WTC11 (cell line): ENCODE data around the gene GALNT18. TPM values are rescaled to one million over a fixed set of nuclear protein-coding genes. Genes with fewer than 3 reads are reported as not detected.

Experiments used
- ATAC-seq: fragments of 200-7000 bp; cut with Tn5 transposase; 2 replicates; pipeline ENCODE4 v1.10.0; 2021; ENCODE audit warnings: mild to moderate bottlenecking, moderate library complexity
- CTCF ChIA-PET: fragments of 300-600 bp; sonication (Branson Sonifier 250); formaldehyde crosslinking; loops from one replicate; lab custom pipeline; 2021; ENCODE audit warnings: antibody characterized with exemption; lab: Charles Lee
- POLR2A ChIA-PET: fragments of 350-600 bp; sonication (Branson Sonifier 250); formaldehyde crosslinking; loops from one replicate; lab custom pipeline; 2021; ENCODE audit warnings: antibody characterized with exemption; lab: Charles Lee
- DNase-seq: peaks from one replicate; pipeline ENCODE4 v3.0.0; 2021; ENCODE audit warnings: low spot score
- H3K27ac Mint-ChIP-seq: 2 replicates; pipeline ENCODE4 v1.8.0; 2021; ENCODE audit warnings: mixed read lengths
- H3K27me3 Mint-ChIP-seq: 2 replicates; pipeline ENCODE4 v1.8.0; 2021; ENCODE audit warnings: low read depth, mild to moderate bottlenecking, moderate library complexity, mixed read lengths
- H3K36me3 Mint-ChIP-seq: 2 replicates; pipeline ENCODE4 v1.8.0; 2021; ENCODE audit warnings: mixed read lengths
- H3K4me1 Mint-ChIP-seq: 2 replicates; pipeline ENCODE4 v1.8.0; 2022; ENCODE audit warnings: mixed read lengths
- H3K4me3 Mint-ChIP-seq: 2 replicates; pipeline ENCODE4 v1.8.0; 2021; ENCODE audit warnings: mild to moderate bottlenecking, moderate library complexity, mixed read lengths
- H3K9me3 Mint-ChIP-seq: 2 replicates; pipeline ENCODE4 v1.8.0; 2021; ENCODE audit warnings: mixed read lengths
- AR ChIP-seq: fragments of 250-450 bp; sonication (Bioruptor Pico); IDR thresholded peaks from 2 replicates; pipeline ENCODE4 v1.9.0; 2021; ENCODE audit warnings: mild to moderate bottlenecking
- CDX4 ChIP-seq: fragments of 250-450 bp; sonication (Bioruptor Pico); IDR thresholded peaks from 2 replicates; pipeline ENCODE4 v1.9.0; 2021; ENCODE audit warnings: moderate library complexity, mild to moderate bottlenecking, inconsistent platforms, borderline replicate concordance
- CREB1 ChIP-seq: sonication (generic); formaldehyde crosslinking; IDR thresholded peaks from 2 replicates; pipeline ENCODE4 v1.8.0; 2023; ENCODE audit warnings: mild to moderate bottlenecking, missing genetic modification reagents
- CREM ChIP-seq: sonication (generic); formaldehyde crosslinking; IDR thresholded peaks from 2 replicates; pipeline ENCODE4 v1.8.1; 2022; ENCODE audit warnings: mild to moderate bottlenecking, missing genetic modification reagents, moderate library complexity
- E2F1 ChIP-seq: sonication (generic); formaldehyde crosslinking; IDR thresholded peaks from 2 replicates; pipeline ENCODE4 v1.8.0; 2022; ENCODE audit warnings: mild to moderate bottlenecking, missing genetic modification reagents
- EMX1 ChIP-seq: fragments of 250-450 bp; sonication (Bioruptor Pico); IDR thresholded peaks from 2 replicates; pipeline ENCODE4 v1.8.0; 2021; ENCODE audit warnings: mild to moderate bottlenecking
- FOXK1 ChIP-seq: sonication (generic); formaldehyde crosslinking; IDR thresholded peaks from 2 replicates; pipeline ENCODE4 v1.8.0; 2022; ENCODE audit warnings: mild to moderate bottlenecking, moderate library complexity, missing genetic modification reagents
- GTF2I ChIP-seq: fragments of 250-450 bp; sonication (Bioruptor Pico); conservative IDR thresholded peaks from 2 replicates; pipeline ENCODE4 v1.4.0; 2021; ENCODE audit warnings: mild to moderate bottlenecking
- IRF1 ChIP-seq: sonication (generic); formaldehyde crosslinking; IDR thresholded peaks from 2 replicates; pipeline ENCODE4 v1.8.0; 2023; ENCODE audit warnings: missing genetic modification reagents
- IRF2 ChIP-seq: sonication (generic); formaldehyde crosslinking; IDR thresholded peaks from 2 replicates; pipeline ENCODE4 v1.8.0; 2022; ENCODE audit warnings: low read depth, missing genetic modification reagents, borderline replicate concordance
- JAZF1 ChIP-seq: fragments of 250-450 bp; sonication (Bioruptor Pico); IDR thresholded peaks from 2 replicates; pipeline ENCODE4 v1.9.0; 2021; ENCODE audit warnings: moderate library complexity, mild to moderate bottlenecking, inconsistent platforms
- MLX ChIP-seq: sonication (generic); formaldehyde crosslinking; IDR thresholded peaks from 2 replicates; pipeline ENCODE4 v1.8.1; 2023; ENCODE audit warnings: mild to moderate bottlenecking, missing genetic modification reagents, moderate library complexity
- NFE2L1 ChIP-seq: sonication (generic); formaldehyde crosslinking; IDR thresholded peaks from 2 replicates; pipeline ENCODE4 v1.8.1; 2023; ENCODE audit warnings: missing genetic modification reagents
- NFYB ChIP-seq: sonication (generic); formaldehyde crosslinking; conservative IDR thresholded peaks from 2 replicates; pipeline ENCODE4 v1.8.0; 2022; ENCODE audit warnings: low read depth, missing genetic modification reagents
- OVOL2 ChIP-seq: fragments of 250-450 bp; sonication (Bioruptor Pico); IDR thresholded peaks from 2 replicates; pipeline ENCODE4 v1.9.0; 2021; ENCODE audit warnings: mild to moderate bottlenecking, borderline replicate concordance
- TCF7 ChIP-seq: sonication (generic); formaldehyde crosslinking; IDR thresholded peaks from 2 replicates; pipeline ENCODE4 v1.8.0; 2022; ENCODE audit warnings: mild to moderate bottlenecking, low read depth, missing genetic modification reagents, moderate library complexity
- TP53 ChIP-seq: sonication (generic); formaldehyde crosslinking; IDR thresholded peaks from 2 replicates; pipeline ENCODE4 v1.8.1; 2023; ENCODE audit warnings: mild to moderate bottlenecking, missing genetic modification reagents
- ZNF138 ChIP-seq: sonication (generic); formaldehyde crosslinking; conservative IDR thresholded peaks from 2 replicates; pipeline ENCODE4 v1.8.1; 2022; ENCODE audit warnings: mild to moderate bottlenecking, moderate library complexity, missing genetic modification reagents
- ZNF671 ChIP-seq: fragments of 250-450 bp; sonication (Bioruptor Pico); IDR thresholded peaks from 2 replicates; pipeline ENCODE4 v1.8.0; 2021; ENCODE audit warnings: mild to moderate bottlenecking
- total RNA-seq: library from RNA; stranded (reverse); gene quantifications from 3 replicates; pipeline ENCODE4 v1.2.3, GENCODE V29; 2021

Gene GALNT18
- total RNA-seq, 1 experiment from 2014 or later: 5.0 TPM

- ATAC-seq: no peak
- no peaks in the 10 kb centered on the region for H3K27me3 Mint-ChIP-seq
- TF ChIP-seq IRF2 (no peak), FOXK1 (CRISPR knock-in tag) (no peak), TP53 (CRISPR knock-in tag) (no peak), GTF2I (CRISPR knock-in tag) (no peak), OVOL2 (CRISPR knock-in tag) (no peak), AR (no peak), MLX (no peak), TCF7 (CRISPR knock-in tag) (no peak), EMX1 (CRISPR knock-in tag) (no peak), ZNF671 (CRISPR knock-in tag) (no peak), CREM (CRISPR knock-in tag) (no peak), IRF1 (CRISPR knock-in tag) (no peak), E2F1 (no peak), JAZF1 (no peak), CDX4 (CRISPR knock-in tag) (no peak), ZNF138 (CRISPR knock-in tag) (no peak), NFE2L1 (no peak), CREB1 (no peak)
- TF ChIP-seq, all 79 proteins: peak for 0
- peaks cover 15% of the 10 kb centered on the region for H3K9me3 Mint-ChIP-seq
- H3K36me3 Mint-ChIP-seq: no peaks in the 10 kb centered on the region
- no peak for DNase-seq
- no peak overlapping the region for H3K4me3 Mint-ChIP-seq
- ChIA-PET POLR2A (interaction anchor here (1.1 kb wide), 1 partner anchor 15 kb away, joined by 3 read pairs; no protein-coding TSS in a partner anchor), CTCF (interaction anchor here (1.3 to 1.6 kb wide), 2 partner anchors 112 to 149 kb away, joined by 3 to 4 read pairs; no protein-coding TSS in a partner anchor)
- no peak overlapping the region for H3K27ac Mint-ChIP-seq
- peaks cover 21% of the 10 kb centered on the region for H3K4me1 Mint-ChIP-seq
These were observed 15.9 kb downstream of the GALNT18 start for GRCh38 chr11:11605821-11606450.

- DNase-seq: no peak
- no peaks in the 10 kb centered on the region for H3K27me3 Mint-ChIP-seq
- H3K9me3 Mint-ChIP-seq: peaks cover 22% of the 10 kb centered on the region
- no peaks in the 10 kb centered on the region for H3K36me3 Mint-ChIP-seq
- H3K4me3 Mint-ChIP-seq: no peak overlapping the region
- TF ChIP-seq NFYB (CRISPR knock-in tag): no peak
- no peak overlapping the region for H3K27ac Mint-ChIP-seq
- POLR2A ChIA-PET: interaction anchor here (1.1 kb wide), 1 partner anchor 16 kb away, joined by 3 read pairs; no protein-coding TSS in a partner anchor
- CTCF ChIA-PET: interaction anchor here (1.2 to 1.6 kb wide), 3 partner anchors 111 to 182 kb away, joined by 3 to 5 read pairs (median 4); no protein-coding TSS in a partner anchor
- ATAC-seq: no peak
- peaks cover 21% of the 10 kb centered on the region for H3K4me1 Mint-ChIP-seq
These were observed 16.6 kb downstream of the GALNT18 start for GRCh38 chr11:11605181-11605580.
